ENCODE results near the gene BCL11A. TPM values are rescaled to one million over a fixed set of nuclear protein-coding genes. Genes with fewer than 3 reads are reported as not detected.

The BCL11A gene
- total and polyA plus RNA-seq, 4 donors, result 0.08 to 8.5 (median 0.47) TPM

DNA sequence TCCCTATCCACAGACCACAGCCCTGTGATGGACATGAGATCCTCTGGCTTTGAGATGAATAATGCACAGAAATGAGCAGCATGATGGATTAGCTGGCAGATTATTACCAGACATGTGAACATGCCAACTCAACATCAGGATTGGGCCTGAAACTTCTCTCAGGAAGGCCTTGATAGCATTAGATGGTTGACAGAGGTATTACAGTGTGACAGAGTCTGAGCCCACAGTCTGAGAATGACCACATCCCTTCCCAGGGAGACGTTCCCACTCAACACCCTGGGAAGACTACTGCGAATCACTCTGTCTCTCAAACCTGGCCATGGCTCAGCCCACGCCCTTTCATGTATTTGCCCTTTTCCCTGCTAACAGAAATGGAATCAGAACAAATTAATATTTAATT, 66.9 kb downstream of the BCL11A start (continued):
- TF ChIP-seq, protein P1, sequence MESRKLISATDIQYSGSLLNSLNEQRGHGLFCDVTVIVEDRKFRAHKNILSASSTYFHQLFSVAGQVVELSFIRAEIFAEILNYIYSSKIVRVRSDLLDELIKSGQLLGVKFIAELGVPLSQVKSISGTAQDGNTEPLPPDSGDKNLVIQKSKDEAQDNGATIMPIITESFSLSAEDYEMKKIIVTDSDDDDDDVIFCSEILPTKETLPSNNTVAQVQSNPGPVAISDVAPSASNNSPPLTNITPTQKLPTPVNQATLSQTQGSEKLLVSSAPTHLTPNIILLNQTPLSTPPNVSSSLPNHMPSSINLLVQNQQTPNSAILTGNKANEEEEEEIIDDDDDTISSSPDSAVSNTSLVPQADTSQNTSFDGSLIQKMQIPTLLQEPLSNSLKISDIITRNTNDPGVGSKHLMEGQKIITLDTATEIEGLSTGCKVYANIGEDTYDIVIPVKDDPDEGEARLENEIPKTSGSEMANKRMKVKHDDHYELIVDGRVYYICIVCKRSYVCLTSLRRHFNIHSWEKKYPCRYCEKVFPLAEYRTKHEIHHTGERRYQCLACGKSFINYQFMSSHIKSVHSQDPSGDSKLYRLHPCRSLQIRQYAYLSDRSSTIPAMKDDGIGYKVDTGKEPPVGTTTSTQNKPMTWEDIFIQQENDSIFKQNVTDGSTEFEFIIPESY (IDR thresholded peaks at IDR 0.05), result no peak
- TF ChIP-seq HNF4G (IDR thresholded peaks at IDR 0.05) (no peak), CTCF (IDR thresholded peaks at IDR 0.05; ENCODE audit: low read depth, low read length, missing input control) (no peak), FOXA1 (IDR thresholded peaks at IDR 0.05) (no peak)

DNA sequence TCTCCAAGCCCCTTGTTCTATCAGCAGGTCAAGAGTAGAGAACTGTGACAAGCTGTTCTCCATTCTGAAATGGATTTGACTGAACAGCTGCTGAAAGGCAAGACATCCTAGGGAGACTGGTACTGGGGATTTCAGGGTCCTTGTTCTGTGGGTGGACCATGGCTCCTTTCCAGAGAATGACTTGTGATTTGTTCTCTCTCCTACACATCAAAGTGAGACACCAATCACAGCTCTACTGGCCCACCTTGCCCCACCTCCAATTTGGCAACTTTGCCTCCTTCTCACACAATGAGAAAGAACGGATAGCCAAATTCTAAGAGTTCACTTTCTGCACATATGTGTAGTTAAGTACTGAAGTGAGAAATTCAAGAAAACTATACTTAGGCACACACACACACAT, 67.4 kb downstream of the BCL11A start:
- 92% methylated on average over 1 of the region's 1 CpG for WGBS
- H3K36me3 ChIP-seq (ENCODE audit: control insufficient read depth in 4 of 4, insufficient read depth in 3 of 4, low read depth in 1 of 4, low read length in 3 of 4), result no peaks in the 10 kb centered on the region
- DNase-seq (ENCODE audit: low spot score), result no peak

GRCh38 chr2:60485550-60485949, 67.9 kb downstream of the BCL11A start:
- no peak overlapping the region for H3K9ac ChIP-seq (ENCODE audit: low read depth in 1 of 2, low read length in 2 of 2)
- no peaks in the 10 kb centered on the region for H3K9me3 ChIP-seq (ENCODE audit: control insufficient read depth in 4 of 4, low read length in 3 of 4)
- no peak for DNase-seq (ENCODE audit: low spot score)
- no peak overlapping the region for H3K27ac ChIP-seq (ENCODE audit: low read depth in 1 of 2, low read length in 2 of 2)
- no peaks in the 10 kb centered on the region for H3K27me3 ChIP-seq (ENCODE audit: control insufficient read depth in 4 of 4, insufficient read depth in 4 of 4, low read length in 3 of 4)
- no peaks in the 10 kb centered on the region for H3K36me3 ChIP-seq (ENCODE audit: control insufficient read depth in 4 of 4, insufficient read depth in 3 of 4, low read depth in 1 of 4, low read length in 3 of 4)
- H3K4me3 ChIP-seq (ENCODE audit: low read depth in 1 of 3, low read length in 3 of 3), result no peak overlapping the region
- 87% methylated on average over 5 of the region's 5 CpGs for WGBS
- H3K4me1 ChIP-seq (ENCODE audit: control insufficient read depth in 4 of 4, insufficient read depth in 4 of 4, low read length in 3 of 4), result peaks cover 3 to 10% (median 8%) of the 10 kb centered on the region in 4 donors
- TF ChIP-seq JUND (IDR thresholded peaks at IDR 0.05), result no peak
- TF ChIP-seq RAD21 (IDR thresholded peaks at IDR 0.05), result no peak
- no peak for TF ChIP-seq RXRA (IDR thresholded peaks at IDR 0.05)
- no peak for TF ChIP-seq EGR1 (IDR thresholded peaks at IDR 0.05; ENCODE audit: low read depth in 2 of 2)
- TF ChIP-seq CTCF (IDR thresholded peaks at IDR 0.05; ENCODE audit: low read depth, low read length, missing input control), result no peak
- TF ChIP-seq TAF1 (conservative IDR thresholded peaks at IDR 0.05), result no peak
- TF ChIP-seq, protein P2, sequence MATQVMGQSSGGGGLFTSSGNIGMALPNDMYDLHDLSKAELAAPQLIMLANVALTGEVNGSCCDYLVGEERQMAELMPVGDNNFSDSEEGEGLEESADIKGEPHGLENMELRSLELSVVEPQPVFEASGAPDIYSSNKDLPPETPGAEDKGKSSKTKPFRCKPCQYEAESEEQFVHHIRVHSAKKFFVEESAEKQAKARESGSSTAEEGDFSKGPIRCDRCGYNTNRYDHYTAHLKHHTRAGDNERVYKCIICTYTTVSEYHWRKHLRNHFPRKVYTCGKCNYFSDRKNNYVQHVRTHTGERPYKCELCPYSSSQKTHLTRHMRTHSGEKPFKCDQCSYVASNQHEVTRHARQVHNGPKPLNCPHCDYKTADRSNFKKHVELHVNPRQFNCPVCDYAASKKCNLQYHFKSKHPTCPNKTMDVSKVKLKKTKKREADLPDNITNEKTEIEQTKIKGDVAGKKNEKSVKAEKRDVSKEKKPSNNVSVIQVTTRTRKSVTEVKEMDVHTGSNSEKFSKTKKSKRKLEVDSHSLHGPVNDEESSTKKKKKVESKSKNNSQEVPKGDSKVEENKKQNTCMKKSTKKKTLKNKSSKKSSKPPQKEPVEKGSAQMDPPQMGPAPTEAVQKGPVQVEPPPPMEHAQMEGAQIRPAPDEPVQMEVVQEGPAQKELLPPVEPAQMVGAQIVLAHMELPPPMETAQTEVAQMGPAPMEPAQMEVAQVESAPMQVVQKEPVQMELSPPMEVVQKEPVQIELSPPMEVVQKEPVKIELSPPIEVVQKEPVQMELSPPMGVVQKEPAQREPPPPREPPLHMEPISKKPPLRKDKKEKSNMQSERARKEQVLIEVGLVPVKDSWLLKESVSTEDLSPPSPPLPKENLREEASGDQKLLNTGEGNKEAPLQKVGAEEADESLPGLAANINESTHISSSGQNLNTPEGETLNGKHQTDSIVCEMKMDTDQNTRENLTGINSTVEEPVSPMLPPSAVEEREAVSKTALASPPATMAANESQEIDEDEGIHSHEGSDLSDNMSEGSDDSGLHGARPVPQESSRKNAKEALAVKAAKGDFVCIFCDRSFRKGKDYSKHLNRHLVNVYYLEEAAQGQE (IDR thresholded peaks at IDR 0.05), result no peak
- no peak for TF ChIP-seq NR2F2 (IDR thresholded peaks at IDR 0.05)
- no peak for TF ChIP-seq HNF4G (IDR thresholded peaks at IDR 0.05)

More for the DNA sequence above, 67.4 kb downstream of the BCL11A start:
- TF ChIP-seq FOXA1 (IDR thresholded peaks at IDR 0.05), result no peak
- TF ChIP-seq HNF4G (IDR thresholded peaks at IDR 0.05), result no peak
- TF ChIP-seq YY1 (IDR thresholded peaks at IDR 0.05), result no peak
- TF ChIP-seq RAD21 (IDR thresholded peaks at IDR 0.05), result no peak
- no peak for TF ChIP-seq FOXA2 (IDR thresholded peaks at IDR 0.05)
- no peak for TF ChIP-seq CTCF (IDR thresholded peaks at IDR 0.05; ENCODE audit: low read depth, low read length, missing input control)
- no peak for TF ChIP-seq ATF3 (IDR thresholded peaks at IDR 0.05)
- TF ChIP-seq TAF1 (conservative IDR thresholded peaks at IDR 0.05), result no peak
- no peak for TF ChIP-seq EGR1 (IDR thresholded peaks at IDR 0.05; ENCODE audit: low read depth in 2 of 2)
- TF ChIP-seq HNF4A (conservative IDR thresholded peaks at IDR 0.05), result no peak
- TF ChIP-seq JUND (IDR thresholded peaks at IDR 0.05), result no peak
- Histone ChIP-seq H3K9me3 (ENCODE audit: control insufficient read depth in 4 of 4, low read length in 3 of 4) (no peaks in the 10 kb centered on the region), H3K27me3 (ENCODE audit: control insufficient read depth in 4 of 4, insufficient read depth in 4 of 4, low read length in 3 of 4) (no peaks in the 10 kb centered on the region), H3K27ac (ENCODE audit: low read depth in 1 of 2, low read length in 2 of 2) (no peak overlapping the region), H3K4me1 (ENCODE audit: control insufficient read depth in 4 of 4, insufficient read depth in 4 of 4, low read length in 3 of 4) (peaks cover 0 to 5% (median 3%) of the 10 kb centered on the region in 4 donors), H3K9ac (ENCODE audit: low read depth in 1 of 2, low read length in 2 of 2) (no peak overlapping the region), H3K4me3 (ENCODE audit: low read depth in 1 of 3, low read length in 3 of 3) (no peak overlapping the region)

All from liver (tissue), 9 donors.